HG03442 (cell line): Measurements from ENCODE around the gene TIAL1.
"Not testable (repeated sequence)": the region's sequence is repeated elsewhere in the genome, so short reads cannot be mapped to it uniquely, and the experiment has no call there.

Source experiments
- ATAC-seq: cut with Tn5 transposase; IDR thresholded peaks from one replicate; pipeline ENCODE4 v1.9.1; 2021; ENCODE audit warnings: mild to moderate bottlenecking, moderate library complexity; ENCODE audit not compliant: unreplicated experiment

Gene TIAL1

GRCh38 chr10:119596537-119597404 is at the start of gene TIAL1:
TIAL1 (minus strand) TSS chr10:119596964; CDS start chr10:119596465, 499 bp downstream.
- ATAC-seq: peak; percentile 83

GRCh38 chr10:119644994-119645393 is 48.2 kb upstream of the TIAL1 start:
- no peak for ATAC-seq

DNA sequence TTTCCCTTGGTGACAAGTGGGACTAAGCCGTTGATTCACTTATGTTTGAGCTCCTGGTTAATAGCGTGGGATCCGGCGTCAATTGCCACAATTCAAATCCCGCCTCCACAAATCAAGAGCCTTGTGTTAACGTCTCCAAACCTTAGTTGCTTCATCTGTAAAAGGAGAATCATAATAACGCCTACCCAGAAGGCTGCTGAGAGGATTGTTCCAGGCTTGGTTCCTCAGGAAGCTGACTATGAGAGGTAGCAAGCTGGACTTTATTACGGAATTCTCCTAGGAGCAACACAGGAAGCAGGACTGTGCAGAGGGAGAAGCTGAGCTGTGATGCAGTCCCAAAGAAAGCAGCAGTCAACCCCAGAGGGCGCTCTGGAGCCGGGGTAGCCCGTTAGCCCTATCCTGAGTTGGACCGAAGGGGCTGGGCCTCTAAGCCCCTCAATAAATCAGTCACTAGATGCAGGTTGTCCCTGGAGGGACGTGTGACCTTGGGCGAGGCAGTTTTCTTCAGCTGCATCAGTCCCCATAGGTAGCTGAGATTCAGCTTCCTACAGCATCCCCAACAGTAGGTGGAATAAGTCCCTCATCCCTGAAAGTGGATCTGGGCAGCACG is 47.5 kb upstream of the TIAL1 start:
- no peak for ATAC-seq

DNA sequence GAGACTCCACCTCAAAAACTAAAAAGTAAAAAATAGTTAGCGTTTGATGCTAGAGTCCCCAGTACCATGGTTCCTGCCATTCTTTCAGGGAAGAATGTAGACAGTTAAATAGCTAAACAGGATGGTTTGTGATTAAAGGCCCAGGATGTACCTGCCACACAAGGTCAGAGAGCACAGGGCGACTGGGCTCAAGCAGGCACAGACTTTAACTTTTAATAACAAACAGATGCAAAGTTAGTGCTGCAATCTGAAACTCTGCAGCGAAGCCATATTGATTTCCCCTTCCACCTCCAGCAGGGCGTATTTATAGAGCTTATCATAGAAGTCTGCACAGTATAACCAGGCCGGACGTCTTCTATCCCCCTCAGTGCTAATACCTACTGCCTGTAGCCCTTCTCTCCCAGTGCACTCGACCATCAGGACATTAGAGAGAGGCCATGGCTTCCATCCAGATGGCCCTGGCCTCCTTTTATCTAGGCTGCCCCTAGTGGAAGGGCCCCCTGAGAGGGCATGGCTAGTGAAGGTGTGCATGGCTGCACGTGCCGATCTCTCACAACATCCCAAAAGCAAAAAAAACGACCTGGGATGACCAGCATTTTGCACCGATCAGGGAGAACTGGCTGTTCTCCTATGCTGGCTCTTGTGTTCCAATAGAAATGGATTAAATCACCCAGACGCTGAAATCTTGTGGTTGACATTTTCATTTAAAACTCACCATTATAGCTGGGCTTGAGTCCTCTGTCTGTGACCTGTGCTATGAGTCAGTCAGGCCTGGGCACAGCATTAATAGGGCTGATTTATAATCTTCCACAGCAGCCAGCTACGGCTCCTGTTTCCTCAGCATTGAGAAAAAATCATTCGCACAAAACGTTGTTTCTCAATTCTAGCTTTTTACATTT is 46.8 kb upstream of the TIAL1 start:
- no peak for ATAC-seq

- ATAC-seq: no peak
These were observed 45.9 kb upstream of the TIAL1 start for GRCh38 chr10:119642556-119643111.

GRCh38 chr10:119640875-119641526 is 44.2 kb upstream of the TIAL1 start:
- no peak for ATAC-seq

DNA sequence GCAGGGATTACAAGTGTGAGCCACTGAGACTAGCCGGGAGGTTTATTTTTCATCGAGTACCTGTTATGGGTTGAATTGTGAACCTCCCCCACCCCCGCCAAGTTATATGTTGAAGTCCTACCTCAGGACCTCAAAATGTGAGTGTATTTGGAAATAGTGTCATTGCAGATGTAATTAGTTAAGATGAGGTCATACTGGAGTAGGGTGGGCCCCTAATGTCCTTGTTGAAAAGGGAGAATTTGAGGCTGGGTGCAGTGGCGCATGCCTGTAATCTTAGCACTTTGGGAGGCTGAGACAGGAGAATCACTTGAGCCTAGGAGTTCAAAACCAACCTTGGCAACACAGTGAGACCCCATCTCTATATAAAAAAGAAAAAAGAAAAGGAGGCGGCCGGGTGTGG is 43.6 kb upstream of the TIAL1 start:
- no peak for ATAC-seq

- ATAC-seq: no peak
These were observed 42.2 kb upstream of the TIAL1 start for GRCh38 chr10:119638982-119639381.

DNA sequence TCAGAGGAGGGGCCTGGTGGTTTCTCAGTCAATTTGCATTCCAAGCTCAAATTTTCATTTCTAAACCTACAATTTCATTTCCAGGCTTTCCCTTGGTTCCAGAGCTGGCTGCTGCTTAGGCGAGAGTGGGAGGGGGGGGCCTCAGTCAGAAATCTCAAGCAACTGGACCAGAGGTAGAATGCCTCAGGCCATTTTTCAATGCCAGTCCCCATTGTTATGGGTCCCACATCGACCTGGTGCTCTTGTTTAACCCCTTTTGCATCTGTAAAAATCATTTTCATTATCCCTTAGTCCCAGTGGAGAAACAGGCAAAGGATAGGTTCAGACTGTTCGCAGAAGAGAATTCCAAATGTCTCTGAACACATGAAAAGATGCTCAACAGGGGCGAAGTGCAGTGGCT is 40.9 kb upstream of the TIAL1 start:
- no peak for ATAC-seq

DNA sequence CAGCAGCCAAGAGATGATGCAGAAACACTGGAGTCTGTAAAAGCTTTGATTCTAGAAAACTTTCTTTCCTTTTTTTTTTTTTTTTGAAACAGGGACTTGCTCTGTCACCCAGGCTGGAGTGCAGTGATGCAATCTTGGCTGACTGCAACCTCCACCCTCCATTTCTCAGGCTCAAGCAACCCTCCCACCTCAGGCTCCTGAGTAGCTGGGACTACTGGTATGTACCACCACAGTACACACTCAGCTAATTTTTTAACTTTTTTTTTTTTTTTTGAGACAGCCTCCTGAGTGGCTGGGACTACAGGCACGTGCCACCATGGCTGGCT is 37.4 kb upstream of the TIAL1 start:
- no peak for ATAC-seq

GRCh38 chr10:119633538-119634218 is 36.9 kb upstream of the TIAL1 start:
- ATAC-seq: no peak

- ATAC-seq: no peak
These were observed 33.5 kb upstream of the TIAL1 start for GRCh38 chr10:119630300-119630699.

DNA sequence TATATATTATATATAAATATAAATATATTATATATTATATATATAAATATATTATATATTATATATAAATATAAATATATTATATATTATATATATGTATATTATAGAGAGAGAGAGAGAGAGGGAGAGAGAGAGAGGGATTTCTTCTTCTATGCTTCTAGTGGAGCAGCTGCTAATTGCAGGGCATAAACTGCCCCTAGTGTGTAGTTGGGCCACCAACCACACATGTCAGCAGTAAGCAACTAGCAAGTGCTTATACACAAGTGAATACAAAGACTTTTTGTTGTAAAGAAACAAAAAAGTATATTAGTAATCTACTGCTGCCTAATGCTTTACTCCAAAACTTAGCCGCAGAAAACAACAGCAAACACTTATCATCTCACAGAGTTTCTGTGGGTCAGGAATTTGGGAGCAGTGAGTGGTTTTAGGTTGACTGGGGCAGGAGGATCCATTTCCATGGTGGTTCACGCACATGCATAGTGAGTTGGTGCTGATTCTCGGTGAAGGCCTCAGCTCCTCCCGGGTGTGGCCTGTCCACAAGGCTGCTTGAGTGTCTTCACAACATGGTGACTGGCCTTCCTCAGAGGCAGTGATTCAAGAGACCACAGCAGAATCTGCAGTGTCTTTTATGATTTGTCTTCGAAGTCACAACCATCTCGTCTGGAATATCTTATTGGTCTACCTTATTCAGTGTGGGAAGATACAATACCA is 29.0 kb upstream of the TIAL1 start:
- ATAC-seq: no peak

- no peak for ATAC-seq
These were observed 24.3 kb upstream of the TIAL1 start for GRCh38 chr10:119621078-119621384.

DNA sequence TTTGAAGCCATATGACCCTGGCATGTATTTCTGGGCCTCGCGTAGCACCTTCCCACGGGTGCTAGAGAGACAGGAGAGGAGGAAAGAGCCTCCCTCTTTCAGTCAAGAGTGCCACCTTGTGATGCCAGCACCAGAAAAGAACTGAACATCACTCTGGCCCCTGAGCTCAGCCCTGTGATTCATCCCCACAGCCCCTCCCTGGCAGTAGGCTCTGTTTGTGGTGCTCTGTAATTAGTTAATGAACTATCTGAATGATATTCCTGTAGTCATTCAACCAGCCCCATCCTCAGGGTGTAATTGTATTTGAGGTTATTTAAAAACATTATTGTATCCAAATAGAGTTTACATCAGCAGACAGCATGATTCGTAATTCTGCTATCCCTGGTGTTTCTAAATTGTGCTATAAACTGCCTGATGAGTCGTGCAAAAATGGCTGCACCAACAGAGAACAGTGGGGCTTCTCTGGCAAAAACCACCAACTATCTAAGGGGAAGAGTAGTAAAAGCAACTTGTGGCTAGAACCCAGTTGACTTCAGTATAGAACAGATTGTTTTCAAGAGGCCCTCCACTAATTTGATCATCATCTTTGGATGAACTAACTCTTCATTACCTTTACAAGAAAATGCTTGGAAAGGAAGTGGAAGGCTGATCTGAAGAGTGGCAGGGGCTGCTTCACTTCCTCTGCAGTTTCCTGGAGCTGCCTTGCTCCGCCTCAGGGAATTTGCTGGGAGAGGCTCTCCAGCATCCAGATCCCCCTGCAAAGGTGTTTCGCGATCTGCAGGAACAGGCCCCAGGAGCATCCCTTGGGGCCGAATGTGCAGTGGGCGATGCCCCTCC is 23.7 kb upstream of the TIAL1 start:
- no peak for ATAC-seq

DNA sequence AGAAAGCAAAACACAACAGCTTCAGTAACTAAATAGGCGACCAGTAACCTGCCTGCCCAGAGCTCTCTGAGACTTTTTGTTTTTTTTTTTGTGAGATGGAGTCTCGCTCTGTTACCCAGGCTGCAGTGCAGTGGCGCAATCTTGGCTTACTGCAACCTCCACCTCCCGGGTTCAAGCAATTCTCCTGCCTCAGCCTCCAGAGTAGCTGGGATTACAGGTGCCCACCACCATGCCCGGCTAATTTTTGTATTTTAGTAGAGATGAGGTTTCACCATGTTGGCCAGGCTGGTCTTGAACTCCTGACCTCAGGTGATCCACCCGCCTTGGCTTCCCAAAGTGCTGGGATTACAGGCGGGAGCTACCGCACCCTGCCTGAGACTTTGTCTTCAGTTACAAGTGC is 23.0 kb upstream of the TIAL1 start:
- not testable (repeated sequence) for ATAC-seq

DNA sequence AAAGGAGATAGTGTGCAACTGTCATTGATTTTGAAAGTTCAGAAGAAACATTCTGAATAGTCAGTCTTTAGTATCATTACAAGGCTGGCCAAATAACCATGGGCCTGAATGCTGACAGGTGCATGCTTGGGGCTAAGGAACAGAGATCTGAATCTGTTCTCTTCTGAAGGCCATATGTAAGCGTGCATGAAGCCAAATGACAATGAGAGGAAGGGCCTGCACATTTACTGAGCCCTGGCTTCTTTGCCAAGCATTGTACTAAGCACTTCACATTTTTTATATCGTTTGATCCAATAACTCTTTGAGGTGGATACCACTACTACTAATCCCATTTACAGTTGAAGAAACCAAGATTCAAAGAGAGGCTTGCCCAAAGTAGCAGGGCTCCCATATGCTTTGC is 22.5 kb upstream of the TIAL1 start:
- no peak for ATAC-seq

GRCh38 chr10:119616882-119617570 is 20.3 kb upstream of the TIAL1 start:
- ATAC-seq: no peak
